Fibroblast of lung (primary cell): ENCODE data around the gene PDGFB.

Source experiments
- EZH2 ChIP-seq: IDR thresholded peaks from 2 replicates; pipeline ENCODE4 v1.5.1; 2012; ENCODE audit warnings: low read length, control low read depth, mild to moderate bottlenecking; ENCODE audit errors: missing control alignments
- TF ChIP-seq, protein P1 (sequence below), 2 donors: IDR thresholded peaks in 1 of 2; conservative IDR thresholded peaks in 1 of 2; 1 replicate in 1 of 2; 2 replicates in 1 of 2; pipeline ENCODE4 v1.5.1; 2011 to 2012; ENCODE audit warnings: low read length in 2 of 2, control low read depth in 1 of 2, inconsistent platforms in 1 of 2, low read depth in 1 of 2, mild to moderate bottlenecking in 1 of 2

GRCh38 chr22:39194098-39194497 is 50.7 kb downstream of the PDGFB start:
- TF ChIP-seq, protein P1, sequence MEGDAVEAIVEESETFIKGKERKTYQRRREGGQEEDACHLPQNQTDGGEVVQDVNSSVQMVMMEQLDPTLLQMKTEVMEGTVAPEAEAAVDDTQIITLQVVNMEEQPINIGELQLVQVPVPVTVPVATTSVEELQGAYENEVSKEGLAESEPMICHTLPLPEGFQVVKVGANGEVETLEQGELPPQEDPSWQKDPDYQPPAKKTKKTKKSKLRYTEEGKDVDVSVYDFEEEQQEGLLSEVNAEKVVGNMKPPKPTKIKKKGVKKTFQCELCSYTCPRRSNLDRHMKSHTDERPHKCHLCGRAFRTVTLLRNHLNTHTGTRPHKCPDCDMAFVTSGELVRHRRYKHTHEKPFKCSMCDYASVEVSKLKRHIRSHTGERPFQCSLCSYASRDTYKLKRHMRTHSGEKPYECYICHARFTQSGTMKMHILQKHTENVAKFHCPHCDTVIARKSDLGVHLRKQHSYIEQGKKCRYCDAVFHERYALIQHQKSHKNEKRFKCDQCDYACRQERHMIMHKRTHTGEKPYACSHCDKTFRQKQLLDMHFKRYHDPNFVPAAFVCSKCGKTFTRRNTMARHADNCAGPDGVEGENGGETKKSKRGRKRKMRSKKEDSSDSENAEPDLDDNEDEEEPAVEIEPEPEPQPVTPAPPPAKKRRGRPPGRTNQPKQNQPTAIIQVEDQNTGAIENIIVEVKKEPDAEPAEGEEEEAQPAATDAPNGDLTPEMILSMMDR (conservative IDR thresholded peaks at IDR 0.05 in 1 of 2, IDR thresholded peaks at IDR 0.05 in 1 of 2; ENCODE audit: low read depth in 1 of 2, low read length in 2 of 2): no peak
- TF ChIP-seq EZH2: no peak
